OCI-LY3 (cell line): ENCODE results near the gene GPER1.

Source experiments
- CTCF ChIP-seq: fragments of 200-600, 300-600 bp; sonication (generic); IDR thresholded peaks from 2 replicates; pipeline ENCODE4 v1.5.1; 2014; ENCODE audit warnings: antibody characterized with exemption, low read length, low read depth
- EZH2phosphoT487 ChIP-seq: fragments of 200-600 bp; shearing (Covaris generic); IDR thresholded peaks from 2 replicates; pipeline ENCODE4 v1.6.1; 2018; ENCODE audit warnings: antibody characterized with exemption, mixed run types, low read depth

DNA sequence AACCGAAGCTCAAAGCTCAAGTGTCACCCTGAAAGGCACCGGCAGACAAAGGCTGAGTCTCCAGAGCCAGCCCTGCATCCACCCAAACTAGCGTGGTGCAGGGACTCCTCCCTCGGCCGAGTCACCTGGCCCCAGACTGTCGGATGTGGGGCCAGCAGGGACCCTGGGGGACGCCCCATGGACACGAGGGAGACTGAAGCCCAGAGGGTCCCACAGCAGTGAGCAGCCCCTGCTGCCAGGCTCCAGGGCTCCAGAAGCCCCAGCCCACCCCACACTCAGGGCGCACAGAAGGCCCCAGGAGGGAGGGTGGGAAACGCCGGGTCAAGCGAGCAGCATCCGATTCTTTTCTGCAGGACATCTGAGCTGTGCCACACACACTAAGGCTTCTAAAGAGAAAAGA, 23.3 kb upstream of the GPER1 start:
- TF ChIP-seq CTCF (no peak), EZH2phosphoT487 (no peak)
